ENCODE data around the gene HMG20A. TPM values are rescaled to one million over a fixed set of nuclear protein-coding genes. Genes with fewer than 3 reads are reported as not detected.

The HMG20A gene
- total and polyA plus RNA-seq, 10 of the 15 experiments (the other 5 are each of a cell fraction or from before 2014, with no cell fraction given): 30.0 to 98.7 (median 46.8) TPM

GRCh38 chr15:77478051-77478450, 57.4 kb downstream of the HMG20A start:
- ChIA-PET SMC1A (ENCODE audit: uncharacterized antibody, unreplicated experiment) (interaction anchor here (1.0 to 6.6 kb wide), 5 partner anchors 9 to 293 kb away, joined by 3 to 43 read pairs (median 3); no protein-coding TSS in a partner anchor), RAD21 (ENCODE audit: unreplicated experiment) (interaction anchor here (4.4 kb wide), 1 partner anchor 290 kb away, joined by 18 read pairs; no protein-coding TSS in a partner anchor), POLR2A (no interaction called here), CTCF (interaction anchor here (1.0 to 2.3 kb wide), 4 partner anchors 19 to 505 kb away, joined by 4 to 10 read pairs (median 7); no protein-coding TSS in a partner anchor)
- no peaks in the 10 kb centered on the region for H3K79me2 ChIP-seq (ENCODE audit: control insufficient read depth, insufficient read depth, low read length)
- BruUV-seq (replicated peaks): no TSS peak
- H3K9ac ChIP-seq (ENCODE audit: control insufficient read depth, insufficient read depth, low read length): no peak overlapping the region
- no peak overlapping the region for H2AFZ ChIP-seq (ENCODE audit: control insufficient read depth, low read depth, low read length)
- no peaks in the 10 kb centered on the region for H3K9me3 ChIP-seq (replicated peaks; ENCODE audit: control insufficient read depth, insufficient read depth, low read length)
- no peaks in the 10 kb centered on the region; the same call in 1 of the 2 replicates for H3K4me1 ChIP-seq (ENCODE audit: control insufficient read depth, insufficient read depth, low read length)
- H3K27ac ChIP-seq (ENCODE audit: control insufficient read depth, insufficient read depth): no peak overlapping the region
- WGBS (ENCODE audit: insufficient coverage, insufficient replicate concordance, low lambda C conversion rate, missing lambda C conversion rate): 94% methylated on average over 8 of the region's 8 CpGs
- H3K4me2 ChIP-seq (ENCODE audit: control insufficient read depth, insufficient read depth): no peak overlapping the region
- no peak for DNase-seq (ENCODE audit: low read depth, low spot score)
- TF ChIP-seq FOXM1 (IDR thresholded peaks at IDR 0.05; ENCODE audit: low read depth, low read length) (no peak), POLR2AphosphoS2 (IDR thresholded peaks at IDR 0.05; ENCODE audit: low read depth, low read length) (no peak), SP1 (IDR thresholded peaks at IDR 0.05; ENCODE audit: low read depth, low read length) (no peak), ZBTB11 (CRISPR knock-in tag; IDR thresholded peaks at IDR 0.05) (no peak), SREBF1 (IDR thresholded peaks at IDR 0.05; ENCODE audit: low read length) (no peak), IRF5 (IDR thresholded peaks at IDR 0.05; ENCODE audit: borderline replicate concordance) (no peak), FOS (IDR thresholded peaks at IDR 0.05; ENCODE audit: borderline replicate concordance, extremely low read depth, insufficient read length) (no peak), RAD21 (IDR thresholded peaks at IDR 0.05; ENCODE audit: insufficient read depth, low read depth, low read length) (no peak), ATF7 (IDR thresholded peaks at IDR 0.05; ENCODE audit: low read depth) (no peak), SIX5 (IDR thresholded peaks at IDR 0.05; ENCODE audit: low read depth, low read length, severe bottlenecking) (no peak), MLLT1 (IDR thresholded peaks at IDR 0.05) (no peak), BMI1 (IDR thresholded peaks at IDR 0.05; ENCODE audit: borderline replicate concordance) (no peak), DPF2 (IDR thresholded peaks at IDR 0.05) (no peak), E2F8 (IDR thresholded peaks at IDR 0.05; ENCODE audit: low read depth, partially characterized antibody) (no peak), STAT3 (IDR thresholded peaks at IDR 0.05; ENCODE audit: low read depth, low read length) (no peak), STAT1 (conservative IDR thresholded peaks at IDR 0.05) (no peak), NFIC (IDR thresholded peaks at IDR 0.05; ENCODE audit: low read depth, low read length) (no peak)
- no peaks in the 10 kb centered on the region for H3K27me3 ChIP-seq (replicated peaks in 1 of 2; ENCODE audit: control insufficient read depth in 2 of 2, insufficient read depth in 2 of 2, low read length in 1 of 2)
- no peaks in the 10 kb centered on the region for H4K20me1 ChIP-seq (ENCODE audit: control insufficient read depth, insufficient read depth)
- H3K4me3 ChIP-seq: no peak overlapping the region
- intact Hi-C loops (cut with micrococcal nuclease; ENCODE audit: unreplicated experiment): no loop called here
- FAIRE-seq: no peak
- in situ Hi-C loops (cut with MboI): no loop called here
- no peak for ATAC-seq
- H3K36me3 ChIP-seq (ENCODE audit: control insufficient read depth in 2 of 2, insufficient read depth in 2 of 2, low read length in 1 of 2): peaks cover 7 to 27% of the 10 kb centered on the region in 2 experiments
